Esophagus squamous epithelium (tissue), 4 donors: ENCODE data around the gene BPGM.
A peak's percentile ranks its signal among the peaks of the same experiment; 100 is the strongest.

ENCODE experiments used
- CTCF ChIP-seq, 6 experiments: fragments of 450-650 bp in 4 of 6; fragments of 200-600 bp in 2 of 6; sonication (generic) in 2 of 6; IDR thresholded peaks; one replicate each; pipeline ENCODE4 v1.5.1; 2016 to 2019; ENCODE audit warnings: antibody characterized with exemption in 6 of 6, mild to moderate bottlenecking in 4 of 6, moderate library complexity in 4 of 6
- POLR2A ChIP-seq, 4 donors: fragments of 450-650 bp; IDR thresholded peaks; one replicate each; pipeline ENCODE4 v1.6.1; 2017; ENCODE audit warnings: antibody characterized with exemption in 4 of 4, mild to moderate bottlenecking in 4 of 4, moderate library complexity in 3 of 4

- peak in 2 of 6 experiments; percentile 4 to 18 for TF ChIP-seq CTCF (IDR thresholded peaks at IDR 0.05)
- TF ChIP-seq POLR2A (IDR thresholded peaks at IDR 0.05), result no peak
Observed at GRCh38 chr7:134694299-134694698, 47.6 kb downstream of the BPGM start.
